Fibroblast of skin of back (primary cell): ENCODE measurements around the gene GSAP.

Source experiments
- DNase-seq: peaks from one replicate; pipeline ENCODE4 v3.0.0-alpha.2; 2013

GSAP gene

GRCh38 chr7:77281780-77282478 is 134.2 kb downstream of the GSAP start:
- DNase-seq, result peak; percentile 32

GRCh38 chr7:77276120-77276519 is 140.0 kb downstream of the GSAP start:
- no peak for DNase-seq

GRCh38 chr7:77275663-77276062 is 140.5 kb downstream of the GSAP start:
- peak; percentile 53 for DNase-seq

- no peak for DNase-seq
These were observed 144.4 kb downstream of the GSAP start for GRCh38 chr7:77271766-77272165.

- no peak for DNase-seq
These were observed 146.1 kb downstream of the GSAP start for GRCh38 chr7:77270094-77270480.

GRCh38 chr7:77269360-77270093 is 146.6 kb downstream of the GSAP start:
- DNase-seq, result no peak

GRCh38 chr7:77266291-77266794 is 149.8 kb downstream of the GSAP start:
- DNase-seq, result no peak

- no peak for DNase-seq
These were observed 150.5 kb downstream of the GSAP start for GRCh38 chr7:77265666-77266065.

GRCh38 chr7:77262316-77262715 is 153.8 kb downstream of the GSAP start:
- DNase-seq, result no peak
